Kidney epithelial cell (primary cell): ENCODE measurements around the gene LGALS12. TPM values are rescaled to one million over a fixed set of nuclear protein-coding genes. Genes with fewer than 3 reads are reported as not detected.

Experiments
- DNase-seq: peaks from one replicate; pipeline ENCODE4 v3.0.0-alpha.2; 2010; ENCODE audit warnings: low read depth
- H3K27me3 ChIP-seq: 2 replicates; pipeline ENCODE4 v1.6.0; 2011; ENCODE audit warnings: low read length; ENCODE audit not compliant: control insufficient read depth, insufficient read depth
- H3K36me3 ChIP-seq: 2 replicates; pipeline ENCODE4 v1.5.1; 2011; ENCODE audit warnings: low read length; ENCODE audit not compliant: control insufficient read depth, insufficient read depth
- H3K4me3 ChIP-seq: 2 replicates; pipeline ENCODE4 v1.5.1; 2011; ENCODE audit warnings: low read depth, mild to moderate bottlenecking, control low read depth, low read length
- total RNA-seq: library from RNA; depleted of rRNA; stranded (reverse); fragments of >200 nt; gene quantifications from 2 replicates; pipeline ENCODE4 v1.2.3, GENCODE V29; 2015
- TF ChIP-seq, protein P1 (sequence below): IDR thresholded peaks from 2 replicates; pipeline ENCODE4 v1.5.1; 2011; ENCODE audit warnings: mild to moderate bottlenecking, moderate library complexity, low read length, control low read depth, inconsistent platforms; ENCODE audit not compliant: insufficient read depth, poor library complexity, severe bottlenecking

LGALS12 gene
- total RNA-seq, 1 donor from 2014 or later, result not detected

GRCh38 chr11:63553759-63554158 is 47.9 kb downstream of the LGALS12 start:
- H3K4me3 ChIP-seq, result no peak overlapping the region
- DNase-seq, result no peak
- no peaks in the 10 kb centered on the region for H3K36me3 ChIP-seq

DNA sequence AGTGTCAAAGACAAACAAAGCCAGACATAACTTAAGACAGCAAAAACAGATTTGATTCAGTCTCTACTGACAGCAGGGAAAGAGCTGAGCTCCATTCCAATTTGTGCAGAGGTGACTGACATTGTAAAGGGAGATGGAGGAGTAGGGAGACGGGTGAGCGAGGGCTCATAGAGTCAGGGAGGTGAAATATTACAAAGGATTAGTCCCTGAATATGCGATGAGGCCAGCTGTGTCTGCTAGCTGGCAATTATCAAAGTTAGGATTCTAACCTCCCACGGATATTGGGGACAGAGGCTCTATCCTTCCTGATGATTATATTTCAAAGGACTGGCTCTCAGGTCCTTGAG is 49.0 kb downstream of the LGALS12 start:
- H3K27me3 ChIP-seq, result no peaks in the 10 kb centered on the region
- TF ChIP-seq, protein P1, sequence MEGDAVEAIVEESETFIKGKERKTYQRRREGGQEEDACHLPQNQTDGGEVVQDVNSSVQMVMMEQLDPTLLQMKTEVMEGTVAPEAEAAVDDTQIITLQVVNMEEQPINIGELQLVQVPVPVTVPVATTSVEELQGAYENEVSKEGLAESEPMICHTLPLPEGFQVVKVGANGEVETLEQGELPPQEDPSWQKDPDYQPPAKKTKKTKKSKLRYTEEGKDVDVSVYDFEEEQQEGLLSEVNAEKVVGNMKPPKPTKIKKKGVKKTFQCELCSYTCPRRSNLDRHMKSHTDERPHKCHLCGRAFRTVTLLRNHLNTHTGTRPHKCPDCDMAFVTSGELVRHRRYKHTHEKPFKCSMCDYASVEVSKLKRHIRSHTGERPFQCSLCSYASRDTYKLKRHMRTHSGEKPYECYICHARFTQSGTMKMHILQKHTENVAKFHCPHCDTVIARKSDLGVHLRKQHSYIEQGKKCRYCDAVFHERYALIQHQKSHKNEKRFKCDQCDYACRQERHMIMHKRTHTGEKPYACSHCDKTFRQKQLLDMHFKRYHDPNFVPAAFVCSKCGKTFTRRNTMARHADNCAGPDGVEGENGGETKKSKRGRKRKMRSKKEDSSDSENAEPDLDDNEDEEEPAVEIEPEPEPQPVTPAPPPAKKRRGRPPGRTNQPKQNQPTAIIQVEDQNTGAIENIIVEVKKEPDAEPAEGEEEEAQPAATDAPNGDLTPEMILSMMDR, result no peak
- no peak overlapping the region for H3K4me3 ChIP-seq
- H3K36me3 ChIP-seq, result no peaks in the 10 kb centered on the region
- DNase-seq, result no peak

More at GRCh38 chr11:63553759-63554158, 47.9 kb downstream of the LGALS12 start:
- no peaks in the 10 kb centered on the region for H3K27me3 ChIP-seq
- TF ChIP-seq, protein P1, result no peak

DNA sequence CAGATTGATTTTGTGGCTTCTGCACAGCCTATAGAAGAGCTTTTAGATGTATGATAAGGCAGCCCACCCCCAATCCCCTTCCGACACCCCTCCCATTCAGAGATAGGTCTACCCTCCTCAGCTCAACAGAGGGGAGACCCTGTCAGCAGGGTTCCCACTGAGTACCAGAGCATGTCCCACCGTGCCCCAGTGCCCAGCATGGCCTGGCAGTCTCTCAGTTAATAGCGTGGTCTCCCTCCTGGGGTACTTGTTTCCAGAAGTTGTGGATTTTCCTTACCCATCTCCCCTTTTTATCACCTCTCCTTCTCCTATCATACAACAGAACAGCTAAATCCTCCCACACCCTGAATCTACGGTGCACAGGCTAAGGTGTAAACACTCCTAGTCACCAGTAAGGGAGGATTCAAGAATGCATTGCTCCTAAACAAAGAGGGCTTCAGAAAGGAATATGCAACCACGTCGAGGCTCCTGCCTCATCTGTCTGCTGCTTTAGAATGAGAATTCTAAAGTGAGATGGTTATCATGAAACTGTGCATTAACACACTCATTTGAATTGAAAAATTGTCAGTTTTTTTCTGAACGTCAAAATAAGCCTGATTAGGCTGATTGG is 50.6 kb downstream of the LGALS12 start:
- Histone ChIP-seq H3K27me3 (no peaks in the 10 kb centered on the region), H3K36me3 (no peaks in the 10 kb centered on the region), H3K4me3 (no peak overlapping the region)
- TF ChIP-seq, protein P1, result no peak
- DNase-seq, result no peak

DNA sequence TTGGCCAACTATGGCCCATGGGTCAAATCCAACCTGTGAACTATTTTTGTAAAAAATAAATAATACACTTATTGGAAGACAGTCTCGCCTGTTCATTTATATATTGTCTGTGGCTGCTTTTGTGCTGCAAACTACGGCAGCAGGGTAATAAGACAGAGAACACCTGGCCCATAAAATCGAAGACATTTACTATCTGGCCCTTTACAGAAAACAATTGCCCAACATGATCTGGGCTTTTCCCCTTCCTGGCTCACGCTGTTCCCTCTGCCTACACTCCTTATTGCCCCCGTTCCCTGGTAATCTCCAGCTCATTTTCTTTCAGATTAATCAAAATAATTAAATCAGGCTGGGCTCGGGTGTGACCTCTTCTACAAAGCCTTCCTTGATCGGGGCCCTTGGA is 51.7 kb downstream of the LGALS12 start:
- Histone ChIP-seq H3K27me3 (no peaks in the 10 kb centered on the region), H3K4me3 (no peak overlapping the region), H3K36me3 (no peaks in the 10 kb centered on the region)
- TF ChIP-seq, protein P1, result no peak
- no peak for DNase-seq

DNA sequence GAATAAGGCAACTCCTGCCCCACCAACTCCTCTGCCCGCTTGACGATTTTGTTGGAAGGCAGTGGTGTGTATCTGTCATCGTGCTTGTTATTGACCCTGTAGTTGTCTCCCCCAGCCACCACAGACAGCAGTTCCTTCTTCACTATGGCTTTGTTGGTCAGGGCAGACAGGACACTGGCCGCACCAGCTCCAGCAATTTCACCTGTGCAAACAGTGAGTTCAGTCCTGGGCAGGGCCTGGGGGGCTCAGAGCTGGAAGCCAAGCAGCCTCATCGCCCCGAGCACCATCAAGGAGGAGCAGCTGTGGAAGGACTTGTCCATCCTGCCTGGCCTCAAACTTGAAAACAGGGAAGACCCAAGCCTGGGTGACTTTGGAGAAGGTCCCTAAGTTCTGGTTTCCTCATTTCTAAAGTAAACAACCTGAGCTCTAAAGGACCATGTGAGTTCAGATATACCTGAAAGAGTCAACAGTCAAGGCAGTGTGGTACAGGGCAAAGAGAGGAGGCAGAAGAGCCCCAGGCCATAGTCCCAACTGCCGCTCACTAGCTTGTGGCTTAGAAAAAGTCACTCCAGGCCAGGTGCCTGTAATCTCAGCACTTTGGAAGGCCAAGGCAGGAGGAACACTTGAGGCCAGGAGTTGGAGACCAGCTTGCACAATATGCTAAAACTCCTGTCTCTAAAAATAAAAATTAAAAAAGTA is 52.7 kb downstream of the LGALS12 start:
- no peak overlapping the region for H3K4me3 ChIP-seq
- DNase-seq, result no peak
- H3K36me3 ChIP-seq, result no peaks in the 10 kb centered on the region
- H3K27me3 ChIP-seq, result no peaks in the 10 kb centered on the region
- TF ChIP-seq, protein P1, result no peak
